Heart left ventricle (tissue), 16 donors: ENCODE results near the gene CADM3. TPM values are rescaled to one million over a fixed set of nuclear protein-coding genes. Genes with fewer than 3 reads are reported as not detected.

Experiments used
- ATAC-seq, 4 donors: fragments of 200-7000 bp; cut with Tn5 transposase; one replicate each; pipeline ENCODE4 v1.9.1; 2020 to 2022; ENCODE audit warnings: moderate library complexity in 4 of 4, mild to moderate bottlenecking in 3 of 4, moderate number of reproducible peaks in 1 of 4
- DNase-seq, 5 donors: peaks; one replicate each; pipeline ENCODE4 v3.0.0-alpha.2; 2020
- H3K27ac ChIP-seq, 12 donors: fragments of 200-600 bp; sonication (generic) in 4 of 12; one replicate each; pipeline versions ENCODE4 v1.5.0 to v1.8.0; 2016 to 2022; ENCODE audit warnings: mild to moderate bottlenecking in 2 of 12
- H3K27me3 ChIP-seq, 9 donors: fragments of 200-600 bp; sonication (generic) in 2 of 9; one replicate each; pipeline versions ENCODE4 v1.5.1 to v1.8.0; 2016 to 2022; ENCODE audit warnings: mild to moderate bottlenecking in 3 of 9
- H3K36me3 ChIP-seq, 9 donors: fragments of 200-600 bp; sonication (generic) in 2 of 9; one replicate each; pipeline versions ENCODE4 v1.5.0 to v1.8.0; 2018 to 2022; ENCODE audit warnings: mild to moderate bottlenecking in 2 of 9
- H3K4me1 ChIP-seq, 12 donors: fragments of 200-600 bp; sonication (generic) in 4 of 12; one replicate each; pipeline versions ENCODE4 v1.5.0 to v1.8.0; 2016 to 2022; ENCODE audit warnings: mild to moderate bottlenecking in 3 of 12
- H3K4me3 ChIP-seq, 12 donors: fragments of 200-600 bp; sonication (generic) in 4 of 12; one replicate each; pipeline versions ENCODE4 v1.5.0 to v1.8.0; 2017 to 2022; ENCODE audit warnings: mild to moderate bottlenecking in 9 of 12, moderate library complexity in 4 of 12
- H3K9me3 ChIP-seq, 12 donors: fragments of 200-600 bp; sonication (generic) in 4 of 12; one replicate each; pipeline versions ENCODE4 v1.5.0 to v1.8.0; 2016 to 2022; ENCODE audit warnings: mild to moderate bottlenecking in 1 of 12
- POLR2A ChIP-seq, 2 donors: fragments of 450-650 bp; IDR thresholded peaks; one replicate each; pipeline ENCODE4 v1.6.1; 2017; ENCODE audit warnings: antibody characterized with exemption in 2 of 2, mild to moderate bottlenecking in 2 of 2, moderate library complexity in 2 of 2
- WGBS, 4 donors: extraction: QIAGEN DNeasy Blood & Tissue Kit in 2 of 4; methylation state at CpG; one replicate each; pipeline versions ENCODE4 v1.1.5 to v1.1.7; 2013 to 2018; 5-methylcytosine and 5-hydroxymethylcytosine counted together
- intact Hi-C, 10 donors: fragments of 100-400 bp; cut with DNase I; formaldehyde crosslinking; loops; one replicate each; pipeline versions ENCODE4 v1.11.1 to v1.14.2; 2022
- polyA plus RNA-seq, 2 donors: library from polyadenylated mRNA; stranded (reverse); fragments of 200-250 nt; gene quantifications; one replicate each; pipeline ENCODE4 v1.2.3, GENCODE V29; 2013
- total RNA-seq, 9 donors: library from RNA; depleted of rRNA in 2 of 9; stranded (reverse); fragments of >200 nt in 2 of 9; fragmentation: NEBNext Ultra II Directional in 3 of 9; extraction: Animal tissue kit (Norgen Biotek cat#: 25700) in 3 of 9; gene quantifications; one replicate each; pipeline versions ENCODE4 v1.1.0 to v1.2.4, GENCODE V29; 2016 to 2023
- TF ChIP-seq, protein P1 (sequence below), 12 donors: fragments of 200-600 bp; sonication (generic) in 4 of 12; IDR thresholded peaks; one replicate each; pipeline versions ENCODE4 v1.5.0 to v1.8.0; 2018 to 2022; ENCODE audit warnings: antibody characterized with exemption in 12 of 12, mild to moderate bottlenecking in 5 of 12
- donor health status: ischemic (EF 13 %, LVEDD 7.1; RV severe dilation, severe dysfunction).
- donor health status: healthy with polysubstance abuse.
- donor health status: DM: no; HTN: yes; CAD: no.
- donor health status: DM: no; HTN: no; CAD: no.
- donor health status: ischemic (EF 25% LVEDD 6.9; RV normal size, moderate dysfunction).
- donor health status: ischemic (EF 25% LVEDD 5.7; RV mildly dilated, moderate dysfunction).
- donor health status: healthy.
- donor health status: DM: yes; HTN: yes; CAD: no.
- donor health status: ischemic (EF 35%, LVEDD 5.7; RV mildly dilated, moderate dysfunction).
- donor health status: nonischemic (EF 11% LVEDD 7.7; RV severe dilation, severe dysfunction).
- donor health status: DM: yes; HTN: yes; CAD: no.
- donor health status: PGD.
- donor health status: ischemic (EF 29% LVEDD 5.4; RV normal size, mild dysfunction).
- donor health status: nonischemic (EF 23%, LVEDD 6.1; RV moderate dilation, normal function).

The CADM3 gene
- total and polyA plus RNA-seq, 11 donors, result 0.93 to 14.3 (median 2.3) TPM

DNA sequence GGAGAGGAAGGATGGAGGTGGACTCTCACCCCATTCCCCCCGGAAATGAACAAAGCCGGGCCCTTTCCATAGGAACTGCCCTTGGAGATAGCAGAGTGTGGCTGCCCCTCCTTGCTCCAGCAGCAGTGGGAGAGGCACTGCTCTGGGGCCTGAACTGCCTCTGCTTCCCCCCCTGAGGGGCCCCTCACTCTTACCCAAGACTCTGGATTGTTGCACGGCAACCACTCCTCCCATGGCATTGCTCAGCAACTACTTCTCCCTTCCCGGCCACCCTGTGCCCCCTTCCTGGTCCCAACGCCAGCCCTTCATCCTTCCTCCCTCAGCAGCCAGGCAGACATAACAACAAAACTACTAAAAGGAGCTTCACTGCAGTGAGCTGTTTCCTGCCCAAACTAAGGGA is 30.2 kb downstream of the CADM3 start:
- no peak for ATAC-seq
- Histone ChIP-seq H3K36me3 (no peaks in the 10 kb centered on the region), H3K9me3 (no peaks in the 10 kb centered on the region), H3K27ac (no peak overlapping the region), H3K4me3 (peak overlapping the region in 4 of 12 donors; percentile 3 to 22 (median 16)), H3K4me1 (no peaks in the 10 kb centered on the region), H3K27me3 (peaks cover 0 to 53% (median 9%) of the 10 kb centered on the region in 9 donors)
- no peak for DNase-seq
- WGBS, 4 donors, result 25 to 33% (median 31%) methylated on average over 5 of the region's 5 CpGs
- no peak for TF ChIP-seq POLR2A (IDR thresholded peaks at IDR 0.05)
- TF ChIP-seq, protein P1, sequence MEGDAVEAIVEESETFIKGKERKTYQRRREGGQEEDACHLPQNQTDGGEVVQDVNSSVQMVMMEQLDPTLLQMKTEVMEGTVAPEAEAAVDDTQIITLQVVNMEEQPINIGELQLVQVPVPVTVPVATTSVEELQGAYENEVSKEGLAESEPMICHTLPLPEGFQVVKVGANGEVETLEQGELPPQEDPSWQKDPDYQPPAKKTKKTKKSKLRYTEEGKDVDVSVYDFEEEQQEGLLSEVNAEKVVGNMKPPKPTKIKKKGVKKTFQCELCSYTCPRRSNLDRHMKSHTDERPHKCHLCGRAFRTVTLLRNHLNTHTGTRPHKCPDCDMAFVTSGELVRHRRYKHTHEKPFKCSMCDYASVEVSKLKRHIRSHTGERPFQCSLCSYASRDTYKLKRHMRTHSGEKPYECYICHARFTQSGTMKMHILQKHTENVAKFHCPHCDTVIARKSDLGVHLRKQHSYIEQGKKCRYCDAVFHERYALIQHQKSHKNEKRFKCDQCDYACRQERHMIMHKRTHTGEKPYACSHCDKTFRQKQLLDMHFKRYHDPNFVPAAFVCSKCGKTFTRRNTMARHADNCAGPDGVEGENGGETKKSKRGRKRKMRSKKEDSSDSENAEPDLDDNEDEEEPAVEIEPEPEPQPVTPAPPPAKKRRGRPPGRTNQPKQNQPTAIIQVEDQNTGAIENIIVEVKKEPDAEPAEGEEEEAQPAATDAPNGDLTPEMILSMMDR (IDR thresholded peaks at IDR 0.05), result no peak
- intact Hi-C loops, result no loop called here

DNA sequence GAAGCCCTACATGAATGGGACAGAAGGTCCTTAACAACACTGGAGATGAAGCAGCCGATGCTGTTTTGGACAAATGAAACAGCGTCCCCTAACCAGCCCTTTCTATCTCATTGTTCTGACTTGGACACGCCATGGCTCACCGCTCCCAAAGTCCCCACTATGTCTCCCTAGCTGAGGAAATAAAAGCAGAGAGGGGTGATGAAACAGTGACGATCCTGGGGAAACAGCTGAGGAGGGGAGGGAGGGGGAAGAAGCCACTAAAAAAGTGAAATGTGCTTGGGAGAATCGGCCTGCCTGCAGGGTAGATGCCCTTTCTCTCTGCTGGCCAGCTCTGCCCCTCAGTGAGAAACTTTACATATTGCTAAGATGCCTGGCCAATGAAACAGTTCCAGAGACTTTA is 32.2 kb downstream of the CADM3 start:
- Histone ChIP-seq H3K4me3 (no peak overlapping the region), H3K9me3 (no peaks in the 10 kb centered on the region), H3K36me3 (no peaks in the 10 kb centered on the region), H3K27me3 (peaks cover 0 to 60% (median 9%) of the 10 kb centered on the region in 9 donors), H3K27ac (no peak overlapping the region), H3K4me1 (no peaks in the 10 kb centered on the region)
- intact Hi-C loops, result no loop called here
- WGBS, 4 donors, result 62 to 71% (median 67%) methylated on average over 6 of the region's 6 CpGs
- TF ChIP-seq, protein P1 (IDR thresholded peaks at IDR 0.05), result no peak
- TF ChIP-seq POLR2A (IDR thresholded peaks at IDR 0.05), result no peak
- DNase-seq (no peak), ATAC-seq (no peak)

DNA sequence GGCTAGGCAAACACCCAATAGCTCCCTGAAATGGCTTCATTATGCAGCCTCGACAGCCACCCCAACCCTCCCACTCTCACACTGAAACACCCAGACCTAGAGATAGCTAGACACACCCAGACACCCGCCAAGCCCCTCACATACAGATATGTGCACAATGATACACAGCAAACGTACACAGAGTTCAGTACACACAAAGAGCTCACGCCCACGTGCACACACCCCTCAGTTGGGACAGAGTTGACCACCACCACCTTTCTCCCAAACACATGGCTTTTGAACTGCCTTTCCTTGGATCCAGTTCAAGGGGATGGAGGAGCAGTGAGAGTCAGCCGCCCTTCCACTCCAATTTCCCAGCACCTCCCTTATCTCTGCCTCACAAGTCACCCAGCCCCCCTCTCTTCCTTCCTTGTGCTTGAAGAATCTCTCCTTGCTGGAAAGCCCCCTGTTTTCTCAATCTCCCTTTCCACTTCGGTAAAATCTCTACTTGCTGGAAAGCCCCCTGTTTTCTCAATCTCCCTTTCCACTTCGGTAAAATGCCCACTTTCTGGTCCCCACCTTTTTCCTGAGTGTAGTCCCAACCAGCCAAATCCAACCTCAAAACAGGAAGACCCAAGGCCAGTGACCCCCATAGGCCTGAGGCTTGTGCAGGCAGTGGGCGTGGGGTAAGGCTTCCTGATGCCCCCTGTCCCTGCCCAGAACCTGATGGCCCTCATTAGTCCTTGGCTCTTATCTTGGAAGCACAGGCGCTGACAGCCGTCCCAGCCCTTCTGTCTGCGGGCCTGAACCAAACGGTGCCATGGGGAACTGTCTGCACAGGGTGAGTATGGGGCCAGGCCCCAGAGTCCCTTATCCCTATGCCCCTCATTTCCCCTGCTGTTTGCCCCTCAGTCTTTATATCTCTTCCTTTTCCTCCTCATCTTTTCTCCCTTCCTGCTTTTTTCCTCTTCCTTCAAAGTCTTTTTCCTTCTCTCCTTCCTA is 33.0 kb downstream of the CADM3 start, which contains the start of gene ACKR1:
TSS of gene ACKR1 (plus strand) at position 715 of the 981 bp plus-strand sequence. CDS start at position 800, 85 bp downstream.
- H3K4me3 ChIP-seq, result peak within 1 kb of the TSS in 6 of 12 donors; percentile 13 to 50 (median 36)

More for the DNA sequence above, 33.0 kb downstream of the CADM3 start, which contains the start of gene ACKR1:
- Histone ChIP-seq H3K27me3 (peaks cover 0 to 68% (median 17%) of the 10 kb centered on the region in 9 donors), H3K27ac (peak within 1 kb of the TSS in 2 of 12 donors; percentile 6 to 42), H3K4me1 (no peaks in the 10 kb centered on the region), H3K9me3 (no peaks in the 10 kb centered on the region), H3K36me3 (no peaks in the 10 kb centered on the region)
- intact Hi-C loops, result no loop called here
- 18 to 34% (median 25%) methylated on average over 13 of the region's 13 CpGs for WGBS, 4 donors
- DNase-seq (no peak), ATAC-seq (peak in 3 of 4 donors; percentile 20 to 32 (median 23))
- TF ChIP-seq POLR2A (IDR thresholded peaks at IDR 0.05), result no peak
- TF ChIP-seq, protein P1 (IDR thresholded peaks at IDR 0.05), result no peak
